ENCODE measurements around the gene GHRHR. TPM values are rescaled to one million over a fixed set of nuclear protein-coding genes. Genes with fewer than 3 reads are reported as not detected.

The GHRHR gene
- polyA plus RNA-seq, 1 donor, result not detected

GRCh38 chr7:30994206-30995100, 30.7 kb downstream of the GHRHR start:
- H3K36me3 ChIP-seq (ENCODE audit: control insufficient read depth, insufficient read depth, low read length), result no peaks in the 10 kb centered on the region
- no peaks in the 10 kb centered on the region for H3K27me3 ChIP-seq (ENCODE audit: control insufficient read depth, insufficient read depth, low read length)
- no peak for DNase-seq
- no peak overlapping the region for H3K27ac ChIP-seq (ENCODE audit: low read length)
- H3K9me3 ChIP-seq (ENCODE audit: control insufficient read depth, low read depth, low read length), result no peaks in the 10 kb centered on the region
- WGBS (ENCODE audit: insufficient coverage, low lambda C conversion rate), result no CpG with 5 or more reads among the region's 39 CpGs
- no peak overlapping the region for H3K4me3 ChIP-seq (ENCODE audit: low read length)
- peaks cover 2% of the 10 kb centered on the region for H3K4me1 ChIP-seq (ENCODE audit: control insufficient read depth, insufficient read depth, low read length)

- Histone ChIP-seq H3K27me3 (ENCODE audit: control insufficient read depth, insufficient read depth, low read length) (no peaks in the 10 kb centered on the region), H3K36me3 (ENCODE audit: control insufficient read depth, insufficient read depth, low read length) (no peaks in the 10 kb centered on the region), H3K9me3 (ENCODE audit: control insufficient read depth, low read depth, low read length) (no peaks in the 10 kb centered on the region), H3K4me1 (ENCODE audit: control insufficient read depth, insufficient read depth, low read length) (no peaks in the 10 kb centered on the region), H3K4me3 (ENCODE audit: low read length) (no peak overlapping the region), H3K27ac (ENCODE audit: low read length) (no peak overlapping the region)
- no peak for DNase-seq
- no CpG with 5 or more reads among the region's 7 CpGs for WGBS (ENCODE audit: insufficient coverage, low lambda C conversion rate)
Observed at GRCh38 chr7:30995536-30995935, 31.8 kb downstream of the GHRHR start.

- Histone ChIP-seq H3K27ac (ENCODE audit: low read length) (no peak overlapping the region), H3K4me1 (ENCODE audit: control insufficient read depth, insufficient read depth, low read length) (no peaks in the 10 kb centered on the region)
- WGBS (ENCODE audit: insufficient coverage, low lambda C conversion rate), result no CpG with 5 or more reads among the region's 6 CpGs
Observed at GRCh38 chr7:30996256-30996655, 32.5 kb downstream of the GHRHR start.

GRCh38 chr7:30996883-30997282, 33.1 kb downstream of the GHRHR start:
- no peak overlapping the region for H3K4me3 ChIP-seq (ENCODE audit: low read length)
- no peak for DNase-seq

More at GRCh38 chr7:30996256-30996655, 32.5 kb downstream of the GHRHR start:
- no peaks in the 10 kb centered on the region for H3K9me3 ChIP-seq (ENCODE audit: control insufficient read depth, low read depth, low read length)
- H3K4me3 ChIP-seq (ENCODE audit: low read length), result no peak overlapping the region
- H3K36me3 ChIP-seq (ENCODE audit: control insufficient read depth, insufficient read depth, low read length), result no peaks in the 10 kb centered on the region
- H3K27me3 ChIP-seq (ENCODE audit: control insufficient read depth, insufficient read depth, low read length), result no peaks in the 10 kb centered on the region
- no peak for DNase-seq

GRCh38 chr7:30997316-30997715, 33.6 kb downstream of the GHRHR start:
- DNase-seq, result no peak
- Histone ChIP-seq H3K4me1 (ENCODE audit: control insufficient read depth, insufficient read depth, low read length) (no peaks in the 10 kb centered on the region), H3K27me3 (ENCODE audit: control insufficient read depth, insufficient read depth, low read length) (no peaks in the 10 kb centered on the region), H3K4me3 (ENCODE audit: low read length) (no peak overlapping the region), H3K9me3 (ENCODE audit: control insufficient read depth, low read depth, low read length) (no peaks in the 10 kb centered on the region), H3K27ac (ENCODE audit: low read length) (no peak overlapping the region), H3K36me3 (ENCODE audit: control insufficient read depth, insufficient read depth, low read length) (no peaks in the 10 kb centered on the region)
- 73% methylated on average over 3 of the region's 7 CpGs for WGBS (ENCODE audit: insufficient coverage, low lambda C conversion rate)

More at GRCh38 chr7:30996883-30997282, 33.1 kb downstream of the GHRHR start:
- no peaks in the 10 kb centered on the region for H3K36me3 ChIP-seq (ENCODE audit: control insufficient read depth, insufficient read depth, low read length)
- H3K27me3 ChIP-seq (ENCODE audit: control insufficient read depth, insufficient read depth, low read length), result no peaks in the 10 kb centered on the region
- no peaks in the 10 kb centered on the region for H3K9me3 ChIP-seq (ENCODE audit: control insufficient read depth, low read depth, low read length)
- 100% methylated on average over 2 of the region's 5 CpGs for WGBS (ENCODE audit: insufficient coverage, low lambda C conversion rate)
- no peak overlapping the region for H3K27ac ChIP-seq (ENCODE audit: low read length)
- no peaks in the 10 kb centered on the region for H3K4me1 ChIP-seq (ENCODE audit: control insufficient read depth, insufficient read depth, low read length)

- H3K36me3 ChIP-seq (ENCODE audit: control insufficient read depth, insufficient read depth, low read length), result no peaks in the 10 kb centered on the region
- no peaks in the 10 kb centered on the region for H3K4me1 ChIP-seq (ENCODE audit: control insufficient read depth, insufficient read depth, low read length)
- H3K4me3 ChIP-seq (ENCODE audit: low read length), result no peak overlapping the region
- no peak for DNase-seq
- no peaks in the 10 kb centered on the region for H3K9me3 ChIP-seq (ENCODE audit: control insufficient read depth, low read depth, low read length)
- no CpG with 5 or more reads among the region's 10 CpGs for WGBS (ENCODE audit: insufficient coverage, low lambda C conversion rate)
- no peaks in the 10 kb centered on the region for H3K27me3 ChIP-seq (ENCODE audit: control insufficient read depth, insufficient read depth, low read length)
- no peak overlapping the region for H3K27ac ChIP-seq (ENCODE audit: low read length)
Observed at GRCh38 chr7:30998180-30998579, 34.4 kb downstream of the GHRHR start.

GRCh38 chr7:31000161-31000693, 36.5 kb downstream of the GHRHR start:
- Histone ChIP-seq H3K27me3 (ENCODE audit: control insufficient read depth, insufficient read depth, low read length) (peaks cover 3% of the 10 kb centered on the region), H3K36me3 (ENCODE audit: control insufficient read depth, insufficient read depth, low read length) (no peaks in the 10 kb centered on the region), H3K4me1 (ENCODE audit: control insufficient read depth, insufficient read depth, low read length) (no peaks in the 10 kb centered on the region), H3K27ac (ENCODE audit: low read length) (no peak overlapping the region), H3K9me3 (ENCODE audit: control insufficient read depth, low read depth, low read length) (no peaks in the 10 kb centered on the region), H3K4me3 (ENCODE audit: low read length) (no peak overlapping the region)
- no peak for DNase-seq
- no CpG with 5 or more reads among the region's 9 CpGs for whole genome bisulfite sequencing (ENCODE audit: insufficient coverage, low lambda C conversion rate)

GRCh38 chr7:31000779-31001178, 37.0 kb downstream of the GHRHR start:
- DNase-seq, result no peak
- H3K4me1 ChIP-seq (ENCODE audit: control insufficient read depth, insufficient read depth, low read length), result no peaks in the 10 kb centered on the region
- no peaks in the 10 kb centered on the region for H3K36me3 ChIP-seq (ENCODE audit: control insufficient read depth, insufficient read depth, low read length)
- peaks cover 3% of the 10 kb centered on the region for H3K27me3 ChIP-seq (ENCODE audit: control insufficient read depth, insufficient read depth, low read length)
- 66% methylated on average over 2 of the region's 5 CpGs for WGBS (ENCODE audit: insufficient coverage, low lambda C conversion rate)
- no peak overlapping the region for H3K4me3 ChIP-seq (ENCODE audit: low read length)
- H3K27ac ChIP-seq (ENCODE audit: low read length), result no peak overlapping the region
- no peaks in the 10 kb centered on the region for H3K9me3 ChIP-seq (ENCODE audit: control insufficient read depth, low read depth, low read length)

GRCh38 chr7:31002256-31002655, 38.5 kb downstream of the GHRHR start:
- Histone ChIP-seq H3K4me3 (ENCODE audit: low read length) (no peak overlapping the region), H3K27me3 (ENCODE audit: control insufficient read depth, insufficient read depth, low read length) (peaks cover 14% of the 10 kb centered on the region), H3K27ac (ENCODE audit: low read length) (no peak overlapping the region), H3K36me3 (ENCODE audit: control insufficient read depth, insufficient read depth, low read length) (no peaks in the 10 kb centered on the region), H3K4me1 (ENCODE audit: control insufficient read depth, insufficient read depth, low read length) (no peaks in the 10 kb centered on the region), H3K9me3 (ENCODE audit: control insufficient read depth, low read depth, low read length) (no peaks in the 10 kb centered on the region)
- WGBS (ENCODE audit: insufficient coverage, low lambda C conversion rate), result no CpG with 5 or more reads among the region's 6 CpGs
- DNase-seq, result no peak

GRCh38 chr7:31003097-31003496, 39.3 kb downstream of the GHRHR start:
- H3K4me1 ChIP-seq (ENCODE audit: control insufficient read depth, insufficient read depth, low read length), result no peaks in the 10 kb centered on the region
- no peak for DNase-seq
- no peak overlapping the region for H3K27ac ChIP-seq (ENCODE audit: low read length)
- H3K9me3 ChIP-seq (ENCODE audit: control insufficient read depth, low read depth, low read length), result no peaks in the 10 kb centered on the region
- no peak overlapping the region for H3K4me3 ChIP-seq (ENCODE audit: low read length)
- H3K36me3 ChIP-seq (ENCODE audit: control insufficient read depth, insufficient read depth, low read length), result no peaks in the 10 kb centered on the region
- peaks cover 22% of the 10 kb centered on the region for H3K27me3 ChIP-seq (ENCODE audit: control insufficient read depth, insufficient read depth, low read length)
- 83% methylated on average over 1 of the region's 2 CpGs for WGBS (ENCODE audit: insufficient coverage, low lambda C conversion rate)

Measured in large intestine (tissue), 3 donors.